Measurements from ENCODE around the gene TPCN1. TPM values are rescaled to one million over a fixed set of nuclear protein-coding genes. Genes with fewer than 3 reads are reported as not detected.

TPCN1 gene
- total RNA-seq, 1 experiment from 2014 or later: 32.7 TPM

Small RNA genes within 50 kb of the gene (microRNA-seq; reads per million reads assigned to microRNA genes)
- not detected for gene MIR6762 (ENCODE audit: borderline number of aligned reads)

Other genes starting within 250 kb of the TPCN1 start
- gene OAS2, start 242.9 kb upstream of the TPCN1 start, total RNA-seq (2021): 0.27 to 0.48 TPM (median 0.28 TPM) in 3 replicates
- gene DTX1, start 164.7 kb upstream of the TPCN1 start, total RNA-seq (2021): 6.2 to 9.2 TPM (median 7.7 TPM) in 3 replicates
- 6.9 to 8.1 TPM (median 8.0 TPM) in 3 replicates for gene RASAL1, start 85.7 kb upstream of the TPCN1 start, total RNA-seq (2021)
- 0.30 to 0.94 TPM (median 0.37 TPM) in 3 replicates for gene CFAP73, start 71.7 kb upstream of the TPCN1 start, total RNA-seq (2021)
- 120 to 151 TPM (median 123 TPM) in 3 replicates for gene DDX54, start 36.0 kb upstream of the TPCN1 start, total RNA-seq (2021)
- 26.4 to 29.3 TPM (median 27.1 TPM) in 3 replicates for gene RITA1, start 35.7 kb upstream of the TPCN1 start, total RNA-seq (2021)
- gene SLC8B1, start 113.6 kb downstream of the TPCN1 start, total RNA-seq (2021): 12.2 to 13.9 TPM (median 13.8 TPM) in 3 replicates
- 34.8 to 39.4 TPM (median 35.6 TPM) in 3 replicates for gene PLBD2, start 137.1 kb downstream of the TPCN1 start, total RNA-seq (2021)
- gene SDS, start 182.4 kb downstream of the TPCN1 start, total RNA-seq (2021): 0.21 to 0.46 TPM (median 0.31 TPM) in 3 replicates
- 0.41 to 0.96 TPM (median 0.52 TPM) in 3 replicates for gene SDSL, start 200.9 kb downstream of the TPCN1 start, total RNA-seq (2021)